Lower leg skin (tissue), 4 donors: ENCODE data around the gene SEMA3D. TPM values are rescaled to one million over a fixed set of nuclear protein-coding genes. Genes with fewer than 3 reads are reported as not detected.

Experiments
- DNase-seq, 2 donors: peaks; one replicate each; pipeline ENCODE4 v3.0.0-alpha.2; 2019; ENCODE audit warnings: low spot score in 2 of 2
- H3K4me3 ChIP-seq: fragments of 200-600 bp; sonication (generic); 2 replicates; pipeline ENCODE4 v1.5.1; 2017; ENCODE audit warnings: mild to moderate bottlenecking, low read depth; ENCODE audit not compliant: poor library complexity, severe bottlenecking
- POLR2A ChIP-seq, 2 donors: fragments of 450-650 bp; IDR thresholded peaks; one replicate each; pipeline ENCODE4 v1.6.1; 2016 to 2017; ENCODE audit warnings: antibody characterized with exemption in 2 of 2, mild to moderate bottlenecking in 1 of 2, moderate library complexity in 1 of 2
- WGBS, 2 donors: methylation state at CpG; one replicate each; pipeline ENCODE4 v1.1.5; 2018; 5-methylcytosine and 5-hydroxymethylcytosine counted together
- intact Hi-C: fragments of 100-400 bp; cut with DNase I; formaldehyde crosslinking; loops from one replicate; pipeline ENCODE4 v1.15.0; 2023; ENCODE audit warnings: low total_unique reads
- total RNA-seq, 4 donors: library from RNA; depleted of rRNA; stranded (reverse); fragments of >200 nt; gene quantifications; one replicate each; pipeline ENCODE4 v1.1.0, GENCODE V29; 2016
- TF ChIP-seq, protein P1 (sequence below), 3 donors: fragments of 450-650 bp; IDR thresholded peaks; one replicate each; pipeline ENCODE4 v1.5.1; 2016; ENCODE audit warnings: antibody characterized with exemption in 3 of 3, mild to moderate bottlenecking in 3 of 3, moderate library complexity in 2 of 3

The SEMA3D gene
- total RNA-seq, 4 donors from 2014 or later: 2.4 to 4.7 (median 2.7) TPM

DNA sequence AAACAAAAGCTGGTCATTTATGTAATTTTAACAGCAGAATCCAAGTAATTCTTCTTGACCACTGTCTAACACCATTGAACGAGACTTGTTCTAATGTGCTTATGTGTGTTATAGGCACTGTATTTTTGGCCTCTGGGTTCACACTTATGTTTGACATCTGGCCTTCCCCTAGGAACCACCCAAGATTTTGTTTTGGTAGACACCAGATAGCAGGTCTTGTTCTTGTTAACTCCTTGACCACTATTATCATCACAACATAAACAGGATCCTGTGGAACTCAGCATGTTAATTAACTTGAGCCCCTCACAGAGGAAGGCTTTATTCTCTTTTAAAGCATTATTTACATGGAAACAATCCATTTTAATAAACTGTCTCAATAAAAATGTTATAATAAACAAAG lies 167.7 kb downstream of the SEMA3D start:
- TF ChIP-seq POLR2A (IDR thresholded peaks at IDR 0.05): no peak
- TF ChIP-seq, protein P1, sequence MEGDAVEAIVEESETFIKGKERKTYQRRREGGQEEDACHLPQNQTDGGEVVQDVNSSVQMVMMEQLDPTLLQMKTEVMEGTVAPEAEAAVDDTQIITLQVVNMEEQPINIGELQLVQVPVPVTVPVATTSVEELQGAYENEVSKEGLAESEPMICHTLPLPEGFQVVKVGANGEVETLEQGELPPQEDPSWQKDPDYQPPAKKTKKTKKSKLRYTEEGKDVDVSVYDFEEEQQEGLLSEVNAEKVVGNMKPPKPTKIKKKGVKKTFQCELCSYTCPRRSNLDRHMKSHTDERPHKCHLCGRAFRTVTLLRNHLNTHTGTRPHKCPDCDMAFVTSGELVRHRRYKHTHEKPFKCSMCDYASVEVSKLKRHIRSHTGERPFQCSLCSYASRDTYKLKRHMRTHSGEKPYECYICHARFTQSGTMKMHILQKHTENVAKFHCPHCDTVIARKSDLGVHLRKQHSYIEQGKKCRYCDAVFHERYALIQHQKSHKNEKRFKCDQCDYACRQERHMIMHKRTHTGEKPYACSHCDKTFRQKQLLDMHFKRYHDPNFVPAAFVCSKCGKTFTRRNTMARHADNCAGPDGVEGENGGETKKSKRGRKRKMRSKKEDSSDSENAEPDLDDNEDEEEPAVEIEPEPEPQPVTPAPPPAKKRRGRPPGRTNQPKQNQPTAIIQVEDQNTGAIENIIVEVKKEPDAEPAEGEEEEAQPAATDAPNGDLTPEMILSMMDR (IDR thresholded peaks at IDR 0.05): no peak
- WGBS, 2 donors: 94 to 100% methylated on average over 1 of the region's 1 CpG
- intact Hi-C loops: no loop called here
- no peak overlapping the region for H3K4me3 ChIP-seq
- no peak for DNase-seq

DNA sequence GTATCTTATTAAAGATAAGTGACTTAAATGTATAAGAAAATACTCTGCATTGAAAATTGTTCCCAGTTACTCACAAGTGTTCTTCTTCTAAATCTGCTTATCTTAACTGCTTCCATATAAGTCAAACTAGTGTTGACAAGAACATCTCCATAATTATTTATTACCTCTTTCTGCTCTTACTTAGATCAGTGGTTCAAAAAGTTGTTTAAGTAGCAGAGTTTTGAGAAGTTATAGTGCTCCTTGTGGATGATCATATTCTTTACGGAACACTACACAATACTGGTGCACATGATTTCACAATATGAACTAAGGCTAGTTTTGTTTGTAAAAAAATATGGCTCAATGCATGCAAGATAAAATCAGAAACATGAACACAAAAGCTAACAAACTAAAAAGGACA lies 168.4 kb downstream of the SEMA3D start:
- 87 to 95% methylated on average over 1 of the region's 1 CpG for WGBS, 2 donors
- TF ChIP-seq, protein P1 (IDR thresholded peaks at IDR 0.05): no peak
- no peak for TF ChIP-seq POLR2A (IDR thresholded peaks at IDR 0.05)
- intact Hi-C loops: no loop called here
- DNase-seq: no peak
- H3K4me3 ChIP-seq: no peak overlapping the region

DNA sequence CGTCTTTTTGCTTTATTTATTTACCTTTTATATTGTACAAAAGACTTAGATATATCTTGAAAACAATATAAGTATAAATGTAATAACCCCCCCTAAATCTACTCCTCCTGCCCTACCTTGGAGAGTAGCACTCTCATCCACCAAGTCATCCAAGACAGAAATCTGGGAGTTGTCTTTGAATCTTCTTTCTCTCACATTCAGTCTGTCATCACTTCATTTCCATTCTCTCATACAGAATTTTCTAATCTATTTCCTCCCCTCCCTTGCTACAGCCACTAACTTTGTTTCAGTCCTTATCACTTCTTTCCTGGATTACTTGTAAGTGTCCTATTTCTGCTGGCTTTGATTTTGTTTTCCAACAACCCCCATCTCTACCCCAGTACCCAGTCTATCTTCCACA lies 170.6 kb downstream of the SEMA3D start:
- WGBS, 2 donors: 89 to 90% methylated on average over 1 of the region's 1 CpG

DNA sequence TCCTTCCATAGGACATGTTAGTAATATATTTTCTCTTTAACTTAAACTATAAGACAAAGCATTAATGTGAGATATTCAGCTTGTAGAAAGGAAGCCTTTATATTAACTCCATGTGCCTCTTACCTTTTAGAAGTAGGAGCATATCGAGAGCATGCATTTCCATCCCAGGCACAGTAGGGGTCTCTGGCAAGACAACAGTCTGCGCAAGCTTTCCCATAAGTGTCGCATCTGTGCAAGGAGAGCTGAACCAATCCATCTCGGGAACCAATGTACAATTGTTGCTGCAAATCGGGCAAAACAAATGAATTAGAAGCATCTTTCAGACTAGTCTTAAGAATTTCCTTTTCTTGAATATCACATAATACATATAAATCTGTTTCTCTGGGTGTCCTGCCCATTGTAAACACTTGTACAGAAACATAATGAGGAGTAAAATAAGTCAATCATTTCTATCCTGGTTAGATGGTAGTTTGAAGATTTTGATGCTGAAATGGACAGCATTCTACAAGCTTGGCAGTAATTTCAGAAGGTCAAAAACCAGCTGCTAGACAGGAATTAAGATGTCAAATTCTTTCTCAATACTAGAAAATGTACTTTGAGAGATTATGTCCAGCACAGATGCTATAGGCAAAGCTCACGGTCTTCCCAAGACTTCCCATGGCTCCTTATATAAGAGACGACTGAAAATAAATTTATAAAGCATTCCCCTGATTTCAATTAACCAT lies 171.8 kb downstream of the SEMA3D start:
- no peak for TF ChIP-seq POLR2A (IDR thresholded peaks at IDR 0.05)
- TF ChIP-seq, protein P1 (IDR thresholded peaks at IDR 0.05): no peak
- intact Hi-C loops: no loop called here

More for the DNA sequence above, 170.6 kb downstream of the SEMA3D start:
- intact Hi-C loops: no loop called here
- DNase-seq: no peak
- TF ChIP-seq POLR2A (IDR thresholded peaks at IDR 0.05): no peak
- TF ChIP-seq, protein P1 (IDR thresholded peaks at IDR 0.05): no peak
- H3K4me3 ChIP-seq: no peak overlapping the region

DNA sequence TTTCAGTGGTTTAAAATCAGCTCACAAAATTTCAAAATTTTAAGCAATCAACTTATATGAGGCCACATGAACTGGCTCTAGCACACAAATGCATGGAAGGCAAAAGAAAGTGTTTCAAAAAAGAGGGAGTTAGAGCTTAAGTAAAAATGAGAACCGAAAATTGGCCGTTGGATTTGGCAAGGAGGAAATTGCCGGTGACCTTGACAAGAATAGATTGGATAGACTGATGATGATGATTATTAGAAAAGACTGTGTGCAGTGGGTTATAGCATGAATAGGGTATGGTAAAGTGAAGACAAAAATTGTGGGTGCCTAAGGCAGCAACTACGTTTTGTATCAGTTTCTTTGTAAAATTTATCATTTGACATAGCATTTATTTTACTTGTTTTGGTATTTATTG lies 175.7 kb downstream of the SEMA3D start:
- 78 to 88% methylated on average over 4 of the region's 4 CpGs for WGBS, 2 donors
- H3K4me3 ChIP-seq: no peak overlapping the region
- DNase-seq: no peak
- TF ChIP-seq, protein P1 (IDR thresholded peaks at IDR 0.05): no peak
- no peak for TF ChIP-seq POLR2A (IDR thresholded peaks at IDR 0.05)
- intact Hi-C loops: no loop called here

More for the DNA sequence above, 171.8 kb downstream of the SEMA3D start:
- WGBS, 2 donors: 88 to 89% methylated on average over 7 of the region's 7 CpGs
- DNase-seq: no peak
- no peak overlapping the region for H3K4me3 ChIP-seq

DNA sequence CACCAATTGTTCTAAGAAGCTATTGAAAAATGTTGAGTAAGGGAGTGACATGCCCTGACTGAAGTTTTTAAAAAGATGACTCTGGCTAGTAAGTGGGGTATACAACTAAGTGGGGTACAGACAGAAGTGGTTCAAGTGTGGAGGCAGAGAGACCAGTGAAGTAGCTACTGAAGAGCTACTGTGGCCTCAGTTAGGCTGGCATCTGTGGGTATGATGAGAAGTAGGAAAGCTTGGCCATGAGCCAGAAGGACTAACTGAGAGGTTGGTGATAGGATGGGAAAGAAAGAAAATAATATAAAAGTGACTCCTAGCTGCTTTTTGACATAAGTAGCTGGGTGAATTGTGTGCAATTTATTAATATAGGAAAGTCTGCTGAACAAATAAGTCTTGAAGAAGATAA lies 176.6 kb downstream of the SEMA3D start:
- H3K4me3 ChIP-seq: no peak overlapping the region
- TF ChIP-seq POLR2A (IDR thresholded peaks at IDR 0.05): no peak
- TF ChIP-seq, protein P1 (IDR thresholded peaks at IDR 0.05): no peak
- DNase-seq: no peak
- intact Hi-C loops: no loop called here
